ENCODE results near the gene EXT2.

EXT2 gene

DNA sequence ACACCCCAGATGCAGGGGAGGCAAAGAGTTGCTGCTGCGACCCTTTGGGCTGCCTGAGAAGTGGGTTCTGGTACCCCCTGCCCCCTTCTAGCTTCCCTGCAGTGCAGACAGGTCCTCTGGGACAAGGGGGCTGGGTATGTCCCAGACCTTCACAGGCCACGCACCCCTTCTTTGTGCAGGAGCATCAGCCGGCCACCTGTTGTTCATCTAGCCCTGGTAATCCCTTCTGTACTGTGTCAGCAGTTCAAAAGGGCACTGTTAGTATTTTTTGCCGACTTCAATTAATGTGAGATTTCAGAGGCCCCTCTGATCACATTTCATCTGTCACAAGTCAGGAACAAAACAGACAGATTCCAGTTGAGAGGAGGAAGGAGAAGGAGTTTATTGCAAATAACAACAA lies 164.6 kb downstream of the EXT2 start:
- no peak for DNase-seq (ENCODE audit: low read depth in 2 of 2)
- TF ChIP-seq, protein P1, sequence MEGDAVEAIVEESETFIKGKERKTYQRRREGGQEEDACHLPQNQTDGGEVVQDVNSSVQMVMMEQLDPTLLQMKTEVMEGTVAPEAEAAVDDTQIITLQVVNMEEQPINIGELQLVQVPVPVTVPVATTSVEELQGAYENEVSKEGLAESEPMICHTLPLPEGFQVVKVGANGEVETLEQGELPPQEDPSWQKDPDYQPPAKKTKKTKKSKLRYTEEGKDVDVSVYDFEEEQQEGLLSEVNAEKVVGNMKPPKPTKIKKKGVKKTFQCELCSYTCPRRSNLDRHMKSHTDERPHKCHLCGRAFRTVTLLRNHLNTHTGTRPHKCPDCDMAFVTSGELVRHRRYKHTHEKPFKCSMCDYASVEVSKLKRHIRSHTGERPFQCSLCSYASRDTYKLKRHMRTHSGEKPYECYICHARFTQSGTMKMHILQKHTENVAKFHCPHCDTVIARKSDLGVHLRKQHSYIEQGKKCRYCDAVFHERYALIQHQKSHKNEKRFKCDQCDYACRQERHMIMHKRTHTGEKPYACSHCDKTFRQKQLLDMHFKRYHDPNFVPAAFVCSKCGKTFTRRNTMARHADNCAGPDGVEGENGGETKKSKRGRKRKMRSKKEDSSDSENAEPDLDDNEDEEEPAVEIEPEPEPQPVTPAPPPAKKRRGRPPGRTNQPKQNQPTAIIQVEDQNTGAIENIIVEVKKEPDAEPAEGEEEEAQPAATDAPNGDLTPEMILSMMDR (IDR thresholded peaks at IDR 0.05; ENCODE audit: low read depth, low read length): no peak
- H3K4me3 ChIP-seq (replicated peaks in 1 of 2; ENCODE audit: low read depth in 2 of 2, low read length in 2 of 2): no peak overlapping the region

DNA sequence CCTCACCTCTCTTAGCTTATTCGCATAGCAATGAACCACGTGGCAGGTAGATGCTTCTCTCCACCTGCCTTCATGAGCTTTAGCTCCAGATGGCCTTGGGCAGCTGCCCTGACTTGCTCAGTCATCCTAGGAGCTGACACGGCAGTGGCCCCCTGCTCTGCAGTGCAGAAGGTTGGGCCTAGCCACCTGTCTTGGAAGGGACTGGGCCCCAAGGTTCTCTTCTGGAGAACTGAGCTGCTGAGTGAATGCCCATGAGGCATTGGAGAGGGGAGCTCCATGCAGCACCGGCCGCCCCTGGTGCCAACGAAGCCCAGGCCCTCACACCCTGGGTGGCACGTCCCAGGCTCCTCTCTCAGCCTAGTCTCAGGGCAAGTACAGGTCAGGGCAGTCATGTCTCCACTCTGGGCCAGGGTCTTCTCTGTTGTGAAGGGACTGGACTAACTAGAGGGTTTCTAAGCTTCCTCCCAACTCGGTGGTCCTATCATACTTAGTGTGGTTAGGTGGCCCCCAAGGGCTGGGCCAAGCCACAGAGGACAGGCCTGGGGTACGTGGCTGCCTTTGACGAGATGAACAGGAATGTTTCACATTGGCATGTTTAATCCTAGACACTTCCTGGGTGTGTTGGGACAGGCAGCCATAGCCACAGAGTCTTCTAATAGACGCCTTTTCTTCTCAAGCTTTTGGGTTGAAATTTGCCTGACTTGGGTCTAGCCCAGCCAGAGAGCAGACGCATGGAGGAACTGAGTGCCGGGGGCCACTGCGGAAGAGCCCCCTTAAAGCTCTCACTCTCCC lies 166.5 kb downstream of the EXT2 start:
- TF ChIP-seq, protein P1 (IDR thresholded peaks at IDR 0.05; ENCODE audit: low read depth, low read length): no peak
- no peak for DNase-seq (ENCODE audit: low read depth in 2 of 2)
- H3K4me3 ChIP-seq (replicated peaks in 1 of 2; ENCODE audit: low read depth in 2 of 2, low read length in 2 of 2): no peak overlapping the region

DNA sequence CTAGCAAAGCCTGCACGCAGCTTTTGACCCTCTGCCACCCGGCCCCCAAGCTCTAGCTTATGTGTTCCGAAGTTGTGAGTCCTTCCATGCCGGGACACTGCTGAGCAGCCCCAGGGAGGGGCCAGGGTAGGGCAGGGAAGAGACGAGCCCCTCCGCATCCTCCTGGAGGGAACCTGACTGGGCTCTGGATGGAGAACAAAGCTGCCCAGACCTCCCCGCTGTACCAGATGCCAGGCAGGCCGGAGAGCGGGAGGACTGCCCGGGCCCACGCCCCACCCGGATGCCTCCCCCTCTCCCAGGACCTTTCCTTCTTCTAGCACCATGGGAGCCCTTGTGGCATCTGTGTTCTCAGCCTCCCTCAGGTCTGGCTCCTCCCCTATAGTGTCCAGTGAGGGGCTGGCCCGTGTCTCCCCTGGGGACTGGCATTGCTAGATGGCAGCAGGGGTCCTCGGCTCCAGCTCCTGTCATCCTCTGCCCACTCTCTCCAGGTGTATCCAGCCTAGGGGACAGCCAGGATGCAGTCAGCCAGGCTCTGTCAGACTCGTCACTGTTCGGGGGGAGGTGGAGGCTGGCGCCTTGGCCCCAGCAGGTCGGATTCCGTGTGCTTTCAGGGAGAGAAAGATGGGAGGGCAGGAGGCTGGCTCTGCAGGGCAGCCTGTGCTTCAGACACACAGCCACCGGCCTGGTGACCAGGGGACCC lies 168.4 kb downstream of the EXT2 start:
- no peak for DNase-seq (ENCODE audit: low read depth in 2 of 2)
- no peak overlapping the region for H3K4me3 ChIP-seq (replicated peaks in 1 of 2; ENCODE audit: low read depth in 2 of 2, low read length in 2 of 2)
- TF ChIP-seq, protein P1 (IDR thresholded peaks at IDR 0.05; ENCODE audit: low read depth, low read length): no peak

DNA sequence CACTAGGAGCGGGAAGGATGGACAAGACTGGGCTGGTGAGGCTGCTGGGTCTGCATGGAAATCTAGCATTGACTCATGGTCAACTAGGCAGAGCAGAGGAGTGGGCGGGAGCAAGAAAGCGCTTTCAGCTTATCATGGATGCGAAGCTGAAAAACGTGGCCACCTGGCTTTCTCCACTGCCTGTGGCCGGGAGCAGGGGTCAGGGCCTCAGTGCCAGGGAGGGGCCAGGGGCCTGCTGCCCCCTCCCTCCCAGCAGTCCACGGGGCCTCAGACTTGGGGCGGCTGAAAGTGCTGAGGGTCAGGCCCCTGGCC lies 168.9 kb downstream of the EXT2 start:
- H3K4me3 ChIP-seq (replicated peaks in 1 of 2; ENCODE audit: low read depth in 2 of 2, low read length in 2 of 2): no peak overlapping the region
- TF ChIP-seq, protein P1 (IDR thresholded peaks at IDR 0.05; ENCODE audit: low read depth, low read length): no peak
- no peak for DNase-seq (ENCODE audit: low read depth in 2 of 2)

DNA sequence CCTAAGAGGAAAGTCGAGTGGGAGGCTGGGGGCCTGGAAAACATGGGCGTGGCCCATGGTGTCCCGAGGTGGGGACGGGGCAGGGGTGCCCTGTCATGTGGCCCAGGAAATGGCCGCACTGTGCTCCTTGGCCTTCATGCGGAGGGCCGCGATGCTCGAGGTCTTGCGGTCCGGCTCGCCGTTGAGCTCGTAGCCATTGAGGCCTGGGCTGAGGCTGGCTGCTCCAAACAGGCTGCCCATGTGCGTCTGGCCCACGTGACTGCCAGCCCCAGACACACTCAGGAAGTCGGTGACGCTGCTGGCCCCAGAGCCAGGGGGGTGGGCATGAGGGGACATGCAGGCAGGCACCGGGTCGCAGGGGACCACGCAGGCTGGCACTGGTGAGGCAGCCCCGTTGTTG lies 169.3 kb downstream of the EXT2 start:
- no peak for DNase-seq (ENCODE audit: low read depth in 2 of 2)
- TF ChIP-seq, protein P1 (IDR thresholded peaks at IDR 0.05; ENCODE audit: low read depth, low read length): no peak
- no peak overlapping the region for H3K4me3 ChIP-seq (replicated peaks in 1 of 2; ENCODE audit: low read depth in 2 of 2, low read length in 2 of 2)

DNA sequence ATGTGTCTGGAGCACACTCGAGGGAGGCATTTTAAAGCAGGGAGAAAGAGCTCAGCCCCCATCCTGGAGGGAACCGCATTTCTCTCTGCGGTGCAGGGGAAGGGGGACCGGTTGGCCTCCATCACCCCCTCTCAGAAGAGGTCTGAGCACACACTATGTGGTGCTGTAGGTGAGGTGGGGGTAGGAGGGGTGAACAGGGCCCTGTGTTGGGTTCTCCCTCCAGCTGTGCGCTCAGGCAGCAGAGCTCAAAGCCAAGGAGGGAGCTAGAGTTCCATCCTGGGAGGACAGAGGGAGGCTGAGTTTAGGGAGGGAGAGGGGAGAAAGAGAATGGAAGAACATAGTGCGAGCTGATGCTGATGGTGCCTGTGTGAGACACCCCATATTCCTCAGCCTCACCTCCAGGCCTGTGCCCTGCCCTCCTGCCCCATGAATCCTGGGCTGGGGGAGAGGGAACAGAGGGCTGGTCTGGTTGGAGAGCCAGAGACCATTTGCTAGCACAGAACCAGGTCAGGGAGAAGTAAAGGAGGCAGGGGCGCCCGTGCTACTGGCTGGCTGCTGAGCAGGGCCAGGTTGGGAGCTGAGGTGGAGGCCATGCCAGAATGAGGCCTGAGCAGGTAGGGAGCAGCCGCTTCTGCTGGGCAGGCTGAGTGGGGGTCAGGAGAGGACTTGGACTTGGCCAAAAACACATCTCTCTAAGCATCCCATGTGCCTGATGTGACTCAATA lies 170.7 kb downstream of the EXT2 start:
- DNase-seq (ENCODE audit: low read depth in 2 of 2): no peak
- no peak overlapping the region for H3K4me3 ChIP-seq (replicated peaks in 1 of 2; ENCODE audit: low read depth in 2 of 2, low read length in 2 of 2)
- TF ChIP-seq, protein P1 (IDR thresholded peaks at IDR 0.05; ENCODE audit: low read depth, low read length): no peak

Data from cardiac fibroblast (primary cell).